ENCODE results near the gene ZNF280C. TPM values are rescaled to one million over a fixed set of nuclear protein-coding genes. Genes with fewer than 3 reads are reported as not detected.

The ZNF280C gene
- total RNA-seq, 1 experiment from 2014 or later: 6.6 TPM

DNA sequence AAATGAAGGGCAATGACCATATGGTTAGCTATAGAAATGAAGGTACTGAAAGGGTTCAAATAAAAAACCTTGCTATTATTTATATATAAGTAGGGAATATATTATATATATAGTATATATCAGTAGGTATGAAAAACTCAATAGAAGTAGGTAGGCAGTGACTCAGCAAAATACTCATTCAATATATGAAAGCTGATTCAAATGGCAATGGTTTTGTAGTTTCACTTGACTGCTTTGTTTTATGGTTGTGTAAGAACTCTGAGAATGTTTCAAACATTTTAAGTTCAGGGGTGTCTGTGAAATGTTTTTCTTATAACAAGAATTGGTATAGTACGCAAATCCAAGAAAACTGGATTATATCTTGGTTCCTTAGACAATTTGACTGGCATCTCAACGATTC lies 4.1 kb downstream of the ZNF280C start:
- BruUV-seq (replicated peaks): no TSS peak
- intact Hi-C loops (cut with micrococcal nuclease): no loop called here
- peak; percentile 32 for DNase-seq (ENCODE audit: unreplicated experiment)
- Mint-ChIP-seq H3K4me3 (ENCODE audit: unreplicated experiment) (no peak overlapping the region), H3K27me3 (ENCODE audit: insufficient read depth, unreplicated experiment) (no peaks in the 10 kb centered on the region), H3K36me3 (ENCODE audit: insufficient read depth, unreplicated experiment) (peaks cover 10% of the 10 kb centered on the region), H3K4me1 (ENCODE audit: insufficient read depth, unreplicated experiment) (no peaks in the 10 kb centered on the region), H3K9me3 (ENCODE audit: unreplicated experiment) (no peaks in the 10 kb centered on the region), H3K27ac (ENCODE audit: low read depth, unreplicated experiment) (no peak overlapping the region)
- ChIA-PET POLR2A (interaction anchor here (1.2 to 1.3 kb wide), 2 partner anchors 11 to 75 kb away, joined by 3 to 4 read pairs; partner anchors contain the start of gene SLC25A14), CTCF (interaction anchor here (0.7 kb wide), 2 partner anchors 133 to 311 kb away, joined by 3 to 4 read pairs; no protein-coding TSS in a partner anchor)
- TF ChIP-seq, protein P1, sequence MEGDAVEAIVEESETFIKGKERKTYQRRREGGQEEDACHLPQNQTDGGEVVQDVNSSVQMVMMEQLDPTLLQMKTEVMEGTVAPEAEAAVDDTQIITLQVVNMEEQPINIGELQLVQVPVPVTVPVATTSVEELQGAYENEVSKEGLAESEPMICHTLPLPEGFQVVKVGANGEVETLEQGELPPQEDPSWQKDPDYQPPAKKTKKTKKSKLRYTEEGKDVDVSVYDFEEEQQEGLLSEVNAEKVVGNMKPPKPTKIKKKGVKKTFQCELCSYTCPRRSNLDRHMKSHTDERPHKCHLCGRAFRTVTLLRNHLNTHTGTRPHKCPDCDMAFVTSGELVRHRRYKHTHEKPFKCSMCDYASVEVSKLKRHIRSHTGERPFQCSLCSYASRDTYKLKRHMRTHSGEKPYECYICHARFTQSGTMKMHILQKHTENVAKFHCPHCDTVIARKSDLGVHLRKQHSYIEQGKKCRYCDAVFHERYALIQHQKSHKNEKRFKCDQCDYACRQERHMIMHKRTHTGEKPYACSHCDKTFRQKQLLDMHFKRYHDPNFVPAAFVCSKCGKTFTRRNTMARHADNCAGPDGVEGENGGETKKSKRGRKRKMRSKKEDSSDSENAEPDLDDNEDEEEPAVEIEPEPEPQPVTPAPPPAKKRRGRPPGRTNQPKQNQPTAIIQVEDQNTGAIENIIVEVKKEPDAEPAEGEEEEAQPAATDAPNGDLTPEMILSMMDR (IDR thresholded peaks at IDR 0.05; ENCODE audit: unreplicated experiment): no peak

- Mint-ChIP-seq H3K4me3 (ENCODE audit: unreplicated experiment) (no peak overlapping the region), H3K4me1 (ENCODE audit: insufficient read depth, unreplicated experiment) (no peaks in the 10 kb centered on the region), H3K27ac (ENCODE audit: low read depth, unreplicated experiment) (no peak overlapping the region), H3K36me3 (ENCODE audit: insufficient read depth, unreplicated experiment) (no peaks in the 10 kb centered on the region), H3K9me3 (ENCODE audit: unreplicated experiment) (no peaks in the 10 kb centered on the region), H3K27me3 (ENCODE audit: insufficient read depth, unreplicated experiment) (peaks cover 13% of the 10 kb centered on the region)
- no TSS peak for BruUV-seq (replicated peaks)
- ChIA-PET POLR2A (no interaction called here), CTCF (interaction anchor here (0.6 kb wide), 1 partner anchor 53 kb away, joined by 3 read pairs; no protein-coding TSS in a partner anchor)
- no peak for DNase-seq (ENCODE audit: unreplicated experiment)
- TF ChIP-seq, protein P1 (IDR thresholded peaks at IDR 0.05; ENCODE audit: unreplicated experiment): no peak
- intact Hi-C loops (cut with micrococcal nuclease): no loop called here
These were observed 5.7 kb downstream of the ZNF280C start for GRCh38 chrX:130263016-130263415.

DNA sequence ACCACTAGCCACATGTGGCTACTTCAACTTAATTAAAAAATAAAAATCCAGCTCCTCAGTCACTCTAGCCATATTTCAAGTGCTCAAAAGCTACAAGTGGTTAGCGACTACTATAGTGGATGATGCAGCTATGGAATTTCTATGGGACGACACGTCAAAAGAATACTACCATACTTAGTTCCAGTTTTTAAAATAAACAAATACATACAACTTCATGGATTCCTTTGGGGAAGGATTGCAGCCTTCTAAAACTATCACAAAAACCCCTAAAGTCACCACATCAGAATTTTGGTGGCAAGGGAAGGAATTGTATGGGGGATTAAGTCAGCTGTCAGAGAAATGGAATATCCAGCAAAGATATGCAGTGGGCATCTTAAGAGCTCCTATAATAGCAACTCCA lies 6.5 kb downstream of the ZNF280C start:
- no peak overlapping the region for H3K4me3 Mint-ChIP-seq (ENCODE audit: unreplicated experiment)
- H3K4me1 Mint-ChIP-seq (ENCODE audit: insufficient read depth, unreplicated experiment): no peaks in the 10 kb centered on the region
- H3K27ac Mint-ChIP-seq (ENCODE audit: low read depth, unreplicated experiment): no peak overlapping the region
- intact Hi-C loops (cut with micrococcal nuclease): no loop called here
- no TSS peak for BruUV-seq (replicated peaks)
- H3K36me3 Mint-ChIP-seq (ENCODE audit: insufficient read depth, unreplicated experiment): no peaks in the 10 kb centered on the region
- TF ChIP-seq, protein P1 (IDR thresholded peaks at IDR 0.05; ENCODE audit: unreplicated experiment): no peak
- POLR2A ChIA-PET: no interaction called here
- no peaks in the 10 kb centered on the region for H3K9me3 Mint-ChIP-seq (ENCODE audit: unreplicated experiment)
- H3K27me3 Mint-ChIP-seq (ENCODE audit: insufficient read depth, unreplicated experiment): peaks cover 13% of the 10 kb centered on the region
- DNase-seq (ENCODE audit: unreplicated experiment): no peak
- CTCF ChIA-PET: interaction anchor here (0.6 kb wide), 1 partner anchor 54 kb away, joined by 3 read pairs; no protein-coding TSS in a partner anchor

DNA sequence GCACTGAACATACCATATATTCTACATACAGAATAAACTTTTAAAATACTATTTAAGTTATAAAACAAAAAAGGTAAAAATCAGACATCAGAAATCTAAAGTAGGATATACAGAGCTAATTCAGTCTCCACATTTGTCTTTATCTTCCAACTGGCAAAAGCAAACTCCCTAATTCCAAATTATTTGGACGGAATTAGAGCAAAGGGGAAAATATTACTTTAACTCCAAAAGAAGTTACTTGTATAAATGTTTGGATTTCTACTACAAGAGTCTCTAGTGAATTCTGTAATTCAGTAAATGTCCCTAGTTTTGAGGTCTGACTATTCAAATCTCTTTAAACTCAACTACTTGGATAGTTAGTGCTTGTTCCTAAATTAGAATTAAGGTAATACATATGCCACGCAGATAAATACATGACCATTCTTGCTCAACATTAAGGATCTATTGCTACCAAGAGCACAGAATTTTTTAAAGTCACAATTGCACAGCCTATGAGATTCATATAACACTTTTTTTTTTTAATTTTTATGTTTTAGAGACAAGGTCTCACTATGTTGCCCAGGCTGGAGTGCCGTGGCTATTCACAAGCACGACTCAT lies 7.3 kb downstream of the ZNF280C start:
- H3K27ac Mint-ChIP-seq (ENCODE audit: low read depth, unreplicated experiment): no peak overlapping the region
- H3K27me3 Mint-ChIP-seq (ENCODE audit: insufficient read depth, unreplicated experiment): peaks cover 13% of the 10 kb centered on the region
- H3K4me1 Mint-ChIP-seq (ENCODE audit: insufficient read depth, unreplicated experiment): no peaks in the 10 kb centered on the region
- POLR2A ChIA-PET: interaction anchor here (0.8 kb wide), 1 partner anchor 20 kb away, joined by 3 read pairs; no protein-coding TSS in a partner anchor
- CTCF ChIA-PET: no interaction called here
- intact Hi-C loops (cut with micrococcal nuclease): no loop called here
- peaks cover 2% of the 10 kb centered on the region for H3K36me3 Mint-ChIP-seq (ENCODE audit: insufficient read depth, unreplicated experiment)
- no peaks in the 10 kb centered on the region for H3K9me3 Mint-ChIP-seq (ENCODE audit: unreplicated experiment)
- DNase-seq (ENCODE audit: unreplicated experiment): no peak
- no TSS peak for BruUV-seq (replicated peaks)
- TF ChIP-seq, protein P1 (IDR thresholded peaks at IDR 0.05; ENCODE audit: unreplicated experiment): no peak
- no peak overlapping the region for H3K4me3 Mint-ChIP-seq (ENCODE audit: unreplicated experiment)

Measured in MCF 10A (cell line).